Umbilical cord (tissue), 2 donors: ENCODE data around the gene TMEM248. TPM values are rescaled to one million over a fixed set of nuclear protein-coding genes. Genes with fewer than 3 reads are reported as not detected.
"Not testable (repeated sequence)": the region's sequence is repeated elsewhere in the genome, so short reads cannot be mapped to it uniquely, and the experiment has no call there.

ENCODE experiments used
- DNase-seq: peaks from one replicate; pipeline ENCODE4 v3.0.0-alpha.2; 2015; ENCODE audit warnings: low spot score
- total RNA-seq: library from RNA; depleted of rRNA; stranded (reverse); fragments of >200 nt; gene quantifications from one replicate; pipeline ENCODE4 v1.2.3, GENCODE V29; 2014; ENCODE audit warnings: low replicate concordance; ENCODE audit not compliant: insufficient read depth

The TMEM248 gene
- 83.5 TPM for total RNA-seq

DNA sequence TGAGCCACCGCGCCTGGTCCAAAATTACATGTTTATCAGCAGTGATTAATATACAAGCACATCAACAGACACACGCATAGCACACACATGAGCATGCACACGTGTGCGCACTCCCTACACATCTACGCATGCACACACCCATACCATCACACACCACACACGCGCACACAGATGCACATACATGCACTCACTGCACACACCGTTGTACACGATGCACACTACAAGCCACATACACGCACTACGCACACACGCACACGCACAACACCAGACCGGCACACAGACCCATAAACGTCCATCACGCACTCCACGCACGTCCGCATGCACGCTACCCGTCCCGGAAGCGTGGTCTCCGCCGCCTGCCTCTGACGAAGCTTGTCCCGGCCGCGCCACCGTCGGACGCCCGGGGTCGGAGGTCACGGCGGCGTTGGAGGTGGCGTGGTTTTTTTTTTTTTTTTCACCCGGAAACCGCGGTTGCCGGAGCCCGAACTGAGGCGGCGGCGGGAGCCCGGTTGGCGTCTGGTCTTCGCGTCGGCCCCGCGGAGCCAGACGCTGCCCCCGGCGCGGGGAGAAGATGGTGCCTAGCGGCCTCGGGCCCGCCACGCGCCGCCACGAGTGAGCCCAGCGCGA is at the start of gene TMEM248:
Gene TMEM248 (plus strand): TSS at position 457 of the 627 bp plus-strand sequence. CDS start 20,641 bp downstream, outside the sequence.
- peak; percentile 93 for DNase-seq

GRCh38 chr7:66873476-66873875 is 47.5 kb upstream of the TMEM248 start:
- DNase-seq = no peak

DNA sequence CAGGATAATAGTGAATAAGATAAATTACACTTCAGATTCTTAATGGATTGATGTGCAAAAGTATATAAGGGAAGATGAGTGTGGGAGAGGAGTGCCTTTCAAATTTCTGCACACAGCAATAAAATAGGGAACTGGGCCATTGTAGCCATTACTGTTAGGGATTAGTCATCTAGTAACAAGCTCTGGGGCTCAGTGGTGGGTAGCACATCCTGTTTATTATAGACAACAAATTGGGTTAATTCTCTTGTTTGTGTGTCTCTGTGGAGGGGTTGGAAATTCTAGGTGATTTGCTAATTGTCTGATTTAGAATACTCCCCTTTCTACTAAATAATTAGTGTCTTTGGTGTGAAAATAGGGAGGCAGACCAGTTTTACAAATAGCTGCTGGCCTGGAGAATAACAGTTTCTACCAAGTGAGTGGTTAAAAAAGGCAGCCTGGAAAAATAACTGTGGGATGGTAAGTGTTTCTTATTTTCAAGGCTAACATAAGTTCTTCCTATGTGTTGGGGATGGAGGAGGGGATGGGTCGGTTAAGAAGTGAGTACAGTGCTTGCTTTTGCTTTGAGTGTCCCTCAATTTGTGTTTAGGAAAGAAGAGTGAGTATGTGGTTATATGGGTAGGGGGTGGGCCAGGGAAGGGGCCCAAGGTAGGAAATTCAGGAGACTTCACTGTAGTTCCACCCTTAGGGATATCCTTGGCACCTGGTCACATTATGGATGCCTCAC is 43.3 kb upstream of the TMEM248 start:
- no peak for DNase-seq

DNA sequence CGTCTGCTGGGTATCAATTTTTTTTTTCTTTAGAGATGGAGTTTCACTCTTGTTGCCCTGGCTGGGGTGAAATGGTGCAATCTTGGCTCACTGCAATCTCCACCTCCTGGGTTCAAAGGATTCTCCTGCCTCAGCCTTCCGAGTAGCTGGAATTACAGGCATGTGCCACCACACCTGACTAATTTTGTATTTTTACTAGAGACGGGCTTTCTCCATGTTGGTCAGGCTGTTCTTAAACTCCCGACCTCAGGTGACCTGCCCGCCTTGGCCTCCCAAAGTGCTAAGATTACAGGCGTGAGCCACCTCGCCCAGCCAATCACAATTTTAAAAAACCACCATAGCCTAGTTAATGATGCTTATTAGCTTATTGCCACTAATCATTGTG is 42.7 kb upstream of the TMEM248 start:
- DNase-seq = not testable (repeated sequence)

DNA sequence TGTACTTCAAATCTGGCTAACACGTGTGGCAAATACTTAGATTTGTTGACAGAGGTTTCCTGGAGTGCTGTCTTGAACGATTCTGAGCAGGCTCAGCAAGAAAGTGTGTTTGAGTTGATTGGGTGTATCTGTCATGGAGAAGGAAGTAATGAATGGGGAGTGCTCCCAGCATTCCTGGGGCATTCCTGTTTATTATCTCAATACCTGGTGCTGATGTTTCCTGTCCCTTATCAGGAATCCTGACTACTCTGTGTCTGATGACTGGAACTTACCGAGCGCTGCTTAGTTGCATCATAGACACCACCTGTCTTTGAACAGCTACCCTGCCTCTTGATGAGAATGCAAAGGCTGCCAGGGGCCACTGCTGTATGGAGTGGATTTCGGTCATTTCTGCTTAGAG is 41.0 kb upstream of the TMEM248 start:
- DNase-seq = no peak

GRCh38 chr7:66880577-66880976 is 40.4 kb upstream of the TMEM248 start:
- DNase-seq = not testable (repeated sequence)

GRCh38 chr7:66883716-66884115 is 37.3 kb upstream of the TMEM248 start:
- DNase-seq = no peak

- DNase-seq = not testable (repeated sequence)
These were observed 36.5 kb upstream of the TMEM248 start for GRCh38 chr7:66884556-66884955.

DNA sequence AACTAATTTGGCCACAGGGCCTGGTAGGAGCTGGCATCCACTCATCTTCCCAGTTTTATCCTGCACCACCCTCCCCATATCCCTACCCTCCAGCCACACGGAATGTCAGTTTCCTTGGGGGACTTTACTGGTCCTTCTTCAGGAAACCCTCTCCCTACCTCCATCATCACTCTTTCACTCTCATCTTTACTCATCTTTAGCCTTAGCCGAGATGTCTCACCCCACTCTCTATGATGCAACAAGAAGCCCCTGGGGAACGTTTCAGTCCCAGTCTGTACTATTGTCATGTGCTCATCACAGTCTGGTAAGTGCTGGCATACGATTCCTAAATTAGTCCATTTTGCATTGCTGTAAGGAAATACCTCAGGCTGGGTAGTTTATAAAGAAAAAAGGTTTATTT is 34.9 kb upstream of the TMEM248 start:
- DNase-seq = no peak

- not testable (repeated sequence) for DNase-seq
These were observed 32.8 kb upstream of the TMEM248 start for GRCh38 chr7:66888223-66888622.

DNA sequence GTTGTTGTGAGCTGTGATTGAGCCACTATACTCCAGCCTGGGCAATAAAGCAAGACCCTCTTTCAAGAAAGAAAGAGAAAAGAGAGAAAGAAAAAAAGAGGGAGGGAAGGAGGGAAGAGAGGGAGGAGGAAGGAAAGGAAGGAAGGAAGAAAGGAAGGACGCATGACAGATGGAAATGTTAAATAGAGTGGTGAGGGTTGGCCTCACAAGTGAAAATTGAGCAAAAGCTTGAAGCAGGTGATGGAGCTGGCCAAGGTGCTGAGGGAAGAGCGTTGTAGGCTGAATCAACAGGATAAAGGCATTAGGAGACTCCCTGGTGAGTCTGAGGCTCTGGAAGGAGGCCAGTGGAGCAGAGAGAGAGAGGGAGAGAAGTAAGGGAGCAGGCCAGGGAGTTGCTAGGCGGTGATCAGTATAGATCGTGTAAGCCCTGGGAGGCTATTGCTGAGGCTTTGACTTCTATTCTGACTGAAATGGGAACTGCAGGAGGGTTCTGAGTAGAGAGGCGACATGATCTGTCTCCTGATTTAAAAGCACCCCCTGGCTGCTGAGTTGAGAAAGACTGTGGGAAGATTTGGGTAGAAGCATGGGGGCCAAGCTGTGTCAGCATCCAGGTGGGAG is 26.5 kb upstream of the TMEM248 start:
- DNase-seq = peak; percentile 37

DNA sequence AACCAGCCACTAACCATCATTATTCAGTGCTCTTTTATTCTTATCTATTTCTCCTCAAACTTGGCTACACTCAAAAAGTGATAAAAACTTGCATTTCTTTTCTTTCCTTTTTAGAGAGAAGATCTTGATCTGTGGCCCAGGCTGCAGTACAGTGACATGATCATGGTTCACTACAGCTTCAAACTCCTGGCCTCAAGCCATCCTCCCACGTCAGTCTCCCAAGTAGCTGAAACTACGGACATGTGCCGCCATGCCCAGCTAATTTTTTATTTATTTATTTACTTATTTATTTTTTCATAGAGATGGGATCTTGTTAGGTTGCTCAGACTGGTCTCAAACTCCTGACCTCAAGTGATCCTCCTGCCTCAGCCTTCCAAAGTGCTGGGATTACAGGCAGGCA is 24.6 kb upstream of the TMEM248 start:
- no peak for DNase-seq

DNA sequence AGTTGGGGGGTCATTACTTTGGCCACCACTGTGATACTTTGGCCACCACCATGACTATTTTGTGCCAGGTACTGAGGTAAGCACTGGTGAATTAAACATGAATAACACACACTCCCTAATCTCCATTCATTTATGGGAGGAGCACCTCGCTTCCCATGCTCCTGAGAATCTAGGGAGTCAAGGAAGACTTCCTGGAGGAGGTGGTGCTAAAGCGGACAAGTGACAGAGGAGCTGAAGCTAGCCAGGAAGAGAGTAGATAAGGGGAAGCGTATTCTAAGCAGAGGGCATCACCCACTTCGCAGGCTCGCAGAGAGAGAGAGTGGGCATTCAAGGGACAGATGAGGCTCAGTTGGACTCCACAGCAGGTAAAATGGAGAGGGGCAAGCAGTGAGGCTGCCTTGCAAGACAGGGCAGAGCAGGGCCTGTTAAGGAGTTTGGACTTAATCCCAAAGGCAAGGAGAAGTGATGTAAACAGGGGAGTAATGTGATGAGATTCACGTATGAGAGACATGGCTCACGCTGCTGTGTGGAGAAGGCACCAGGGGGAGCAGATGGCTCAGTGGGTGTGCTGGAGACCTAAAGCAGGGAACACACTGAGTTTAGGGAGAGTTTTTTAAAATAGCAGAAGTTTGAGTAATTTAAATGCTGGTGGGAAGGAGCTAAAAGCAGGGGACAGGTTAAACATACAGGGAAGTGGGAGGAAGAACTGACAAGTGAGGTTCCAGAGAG is 21.3 kb upstream of the TMEM248 start:
- no peak for DNase-seq

DNA sequence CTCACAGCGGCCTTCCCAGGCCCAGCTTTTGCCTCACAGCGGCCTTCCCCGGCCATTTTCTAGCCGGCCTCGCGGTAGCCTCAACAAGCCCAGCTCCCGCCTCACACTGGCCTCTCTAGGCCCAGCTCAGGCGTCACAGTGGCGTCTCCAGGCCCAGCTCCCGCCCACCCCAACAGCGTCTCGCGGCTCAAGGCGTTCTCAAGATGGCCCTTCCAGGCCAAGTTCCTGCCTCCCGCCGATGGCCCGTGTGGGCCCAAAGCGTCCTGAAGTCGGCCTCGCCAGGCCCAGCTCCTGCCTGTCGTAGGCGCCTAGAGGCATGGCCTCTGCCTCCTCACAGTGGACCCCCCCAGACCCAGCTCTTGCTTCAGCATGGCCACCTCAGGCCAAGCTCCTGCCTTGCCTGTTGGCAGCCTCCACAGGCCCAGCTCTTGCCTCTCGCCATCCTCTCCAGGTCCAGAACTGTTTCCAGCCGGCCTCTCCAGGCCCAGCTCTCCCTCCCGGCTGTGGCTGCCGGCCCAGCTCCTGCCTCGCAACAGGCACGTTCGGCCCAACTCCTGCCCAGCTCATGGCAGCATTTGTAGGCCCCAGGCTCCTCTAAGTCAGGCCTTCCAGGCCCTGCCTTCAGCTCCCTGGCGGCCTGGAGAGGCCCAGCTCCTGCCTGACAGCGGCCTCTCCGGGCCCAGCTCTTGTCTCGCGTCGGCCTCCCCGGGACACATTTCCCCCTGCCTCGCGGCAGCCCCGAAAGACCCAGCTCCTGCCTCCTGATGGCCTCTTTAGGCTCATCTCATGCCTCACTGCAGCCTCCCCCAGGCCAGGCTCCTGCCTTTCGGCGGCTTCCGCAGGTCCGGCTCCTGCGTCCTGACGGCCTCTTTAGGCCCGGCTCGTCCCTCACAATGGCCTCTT is 18.8 kb upstream of the TMEM248 start:
- DNase-seq = no peak

DNA sequence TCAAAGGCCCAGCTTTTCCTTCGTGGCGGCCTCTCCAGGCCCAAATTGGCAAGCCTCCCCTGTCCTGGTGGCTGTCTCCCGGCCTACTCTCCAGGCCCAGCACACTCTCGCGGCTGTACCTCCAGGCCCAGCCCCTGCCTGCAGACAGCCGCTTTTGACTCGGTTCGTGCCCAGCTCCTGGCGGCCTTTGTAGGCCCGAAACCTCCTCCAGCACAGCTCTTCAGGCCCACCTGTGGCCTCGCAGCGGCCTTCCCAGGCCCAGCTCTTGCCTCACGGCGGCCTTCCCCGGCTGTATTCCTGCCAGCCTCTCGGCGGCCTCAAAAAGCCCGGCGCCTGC is 18.2 kb upstream of the TMEM248 start:
- DNase-seq = no peak

DNA sequence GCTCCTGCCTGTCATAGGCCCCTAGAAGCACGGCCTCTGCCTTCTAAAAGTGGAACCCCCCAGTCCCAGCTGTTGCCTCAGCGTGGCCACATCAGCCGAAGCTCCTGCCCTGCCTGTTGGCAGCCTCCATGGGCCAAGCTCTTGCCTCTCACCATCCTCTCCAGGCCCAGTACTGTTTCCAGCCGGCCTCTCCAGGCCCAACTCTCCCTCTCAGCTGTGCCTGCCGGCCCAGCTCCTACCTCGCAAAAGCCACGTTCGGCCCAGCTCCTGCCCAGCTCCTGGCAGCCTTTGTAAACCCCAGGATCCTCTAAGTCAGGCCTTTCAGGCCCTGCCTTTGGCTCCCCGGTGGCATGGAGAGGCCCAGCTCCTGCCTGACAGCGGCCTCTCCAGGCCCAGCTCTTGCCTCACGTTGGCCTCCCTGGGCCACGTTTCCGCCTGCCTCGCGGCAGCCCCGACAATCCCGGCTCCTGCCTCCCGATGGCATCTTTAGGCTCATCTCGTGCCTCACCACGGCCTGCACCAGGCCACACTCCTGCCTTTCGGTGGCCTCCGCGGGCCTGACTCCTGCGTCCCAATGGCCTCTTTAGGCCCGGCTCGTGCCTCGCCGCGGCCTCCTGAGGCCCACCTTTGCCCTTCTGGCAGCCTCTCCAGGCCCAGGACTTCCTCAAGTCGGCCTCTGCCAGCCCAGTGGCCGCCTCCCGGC is 17.5 kb upstream of the TMEM248 start:
- no peak for DNase-seq

- no peak for DNase-seq
These were observed 16.9 kb upstream of the TMEM248 start for GRCh38 chr7:66904063-66904593.

GRCh38 chr7:66905278-66905677 is 15.7 kb upstream of the TMEM248 start:
- DNase-seq = no peak

- no peak for DNase-seq
These were observed 15.3 kb upstream of the TMEM248 start for GRCh38 chr7:66905689-66906088.

DNA sequence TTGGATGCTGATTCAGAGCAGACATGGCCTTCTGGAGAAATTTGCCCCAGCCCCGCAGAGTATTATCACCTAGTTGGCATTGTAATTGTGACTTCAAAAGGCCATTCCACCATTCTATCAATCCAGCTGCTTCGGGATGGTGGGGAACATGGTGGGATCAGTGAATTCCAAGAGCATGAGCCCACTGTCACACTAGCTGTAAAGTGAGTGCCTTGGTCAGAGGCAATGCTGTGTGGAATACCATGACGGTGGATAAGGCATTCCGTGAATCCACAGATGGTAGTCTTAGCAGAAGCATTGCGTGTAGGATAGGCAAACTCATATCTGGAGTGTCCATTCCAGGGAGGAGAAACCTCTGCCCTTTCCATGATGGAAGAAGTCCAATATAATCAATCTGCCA is 13.3 kb upstream of the TMEM248 start:
- no peak for DNase-seq
